BLaER1 (cell line): Measurements from ENCODE around the gene MARCHF3.
"Not testable (repeated sequence)": the region's sequence is repeated elsewhere in the genome, so short reads cannot be mapped to it uniquely, and the experiment has no call there.

Source experiments
- H3K27ac ChIP-seq: shearing (Covaris generic); formaldehyde crosslinking; 2 replicates; pipeline ENCODE4 v1.8.1; 2022
- H3K27me3 ChIP-seq: shearing (Covaris generic); formaldehyde crosslinking; 2 replicates; pipeline ENCODE4 v1.8.1; 2022
- H3K36me3 ChIP-seq: shearing (Covaris generic); formaldehyde crosslinking; 2 replicates; pipeline ENCODE4 v1.8.1; 2022
- H3K4me1 ChIP-seq: shearing (Covaris generic); formaldehyde crosslinking; 2 replicates; pipeline ENCODE4 v1.8.1; 2022
- H3K4me2 ChIP-seq: shearing (Covaris generic); formaldehyde crosslinking; 2 replicates; pipeline ENCODE4 v1.8.1; 2022
- H3K4me3 ChIP-seq: shearing (Covaris generic); formaldehyde crosslinking; 2 replicates; pipeline ENCODE4 v1.8.1; 2022
- H3K9ac ChIP-seq: shearing (Covaris generic); formaldehyde crosslinking; 2 replicates; pipeline ENCODE4 v1.8.1; 2022
- H3K9me3 ChIP-seq: shearing (Covaris generic); formaldehyde crosslinking; 2 replicates; pipeline ENCODE4 v1.8.1; 2022
- H4K20me1 ChIP-seq: shearing (Covaris generic); formaldehyde crosslinking; 2 replicates; pipeline ENCODE4 v1.8.1; 2022
- Cebpa-rat ChIP-seq: shearing (Covaris generic); IDR thresholded peaks from 2 replicates; pipeline ENCODE4 v1.8.1; 2022

The MARCHF3 gene

GRCh38 chr5:127066721-127067120 is 36.4 kb upstream of the MARCHF3 start:
- peaks cover 9% of the 10 kb centered on the region for H3K4me1 ChIP-seq
- no peak overlapping the region for H3K9ac ChIP-seq
- no peak for TF ChIP-seq Cebpa-rat
- H3K4me3 ChIP-seq, result no peak overlapping the region
- no peak overlapping the region for H3K4me2 ChIP-seq
- no peaks in the 10 kb centered on the region for H3K9me3 ChIP-seq
- no peaks in the 10 kb centered on the region for H4K20me1 ChIP-seq
- H3K27me3 ChIP-seq, result no peaks in the 10 kb centered on the region
- H3K27ac ChIP-seq, result no peak overlapping the region
- no peaks in the 10 kb centered on the region for H3K36me3 ChIP-seq

GRCh38 chr5:127064253-127064840 is 34.0 kb upstream of the MARCHF3 start:
- no peak overlapping the region for H3K27ac ChIP-seq

GRCh38 chr5:127063257-127063913 is 33.0 kb upstream of the MARCHF3 start:
- Histone ChIP-seq H4K20me1 (no peaks in the 10 kb centered on the region), H3K4me3 (no peak overlapping the region), H3K4me2 (no peak overlapping the region), H3K9ac (no peak overlapping the region), H3K27me3 (no peaks in the 10 kb centered on the region), H3K36me3 (no peaks in the 10 kb centered on the region), H3K4me1 (peaks cover 8% of the 10 kb centered on the region), H3K27ac (no peak overlapping the region), H3K9me3 (no peaks in the 10 kb centered on the region)
- no peak for TF ChIP-seq Cebpa-rat

More at GRCh38 chr5:127064253-127064840, 34.0 kb upstream of the MARCHF3 start:
- Histone ChIP-seq H3K4me2 (no peak overlapping the region), H3K9ac (no peak overlapping the region), H3K36me3 (no peaks in the 10 kb centered on the region), H3K4me1 (peaks cover 9% of the 10 kb centered on the region), H4K20me1 (no peaks in the 10 kb centered on the region), H3K4me3 (no peak overlapping the region), H3K27me3 (no peaks in the 10 kb centered on the region), H3K9me3 (no peaks in the 10 kb centered on the region)
- no peak for TF ChIP-seq Cebpa-rat

GRCh38 chr5:127061956-127062355 is 31.6 kb upstream of the MARCHF3 start:
- no peaks in the 10 kb centered on the region for H3K9me3 ChIP-seq
- no peak for TF ChIP-seq Cebpa-rat
- H3K27ac ChIP-seq, result no peak overlapping the region
- H3K27me3 ChIP-seq, result no peaks in the 10 kb centered on the region
- peaks cover 9% of the 10 kb centered on the region; the same call in 1 of the 2 replicates for H3K4me1 ChIP-seq
- no peaks in the 10 kb centered on the region for H3K36me3 ChIP-seq
- no peaks in the 10 kb centered on the region for H4K20me1 ChIP-seq
- no peak overlapping the region for H3K4me2 ChIP-seq
- H3K4me3 ChIP-seq, result no peak overlapping the region
- H3K9ac ChIP-seq, result no peak overlapping the region

GRCh38 chr5:127061537-127061936 is 31.2 kb upstream of the MARCHF3 start:
- Histone ChIP-seq H3K4me1 (peaks cover 13% of the 10 kb centered on the region; the same call in 1 of the 2 replicates), H3K9me3 (peaks cover 3% of the 10 kb centered on the region), H4K20me1 (no peaks in the 10 kb centered on the region), H3K4me3 (no peak overlapping the region), H3K27me3 (no peaks in the 10 kb centered on the region), H3K27ac (no peak overlapping the region), H3K4me2 (no peak overlapping the region), H3K9ac (no peak overlapping the region), H3K36me3 (peaks cover under 1% of the 10 kb centered on the region)
- TF ChIP-seq Cebpa-rat, result no peak

- Histone ChIP-seq H3K4me2 (no peak overlapping the region), H3K27me3 (no peaks in the 10 kb centered on the region), H3K4me1 (peaks cover 14% of the 10 kb centered on the region; the same call in 1 of the 2 replicates), H3K9ac (no peak overlapping the region), H3K9me3 (peaks cover 12% of the 10 kb centered on the region), H3K4me3 (no peak overlapping the region), H4K20me1 (no peaks in the 10 kb centered on the region), H3K36me3 (peaks cover 8% of the 10 kb centered on the region), H3K27ac (no peak overlapping the region)
- no peak for TF ChIP-seq Cebpa-rat
Measured at GRCh38 chr5:127060470-127060985, 30.2 kb upstream of the MARCHF3 start.

- H3K27ac ChIP-seq, result no peak overlapping the region
- H3K9me3 ChIP-seq, result peaks cover 18% of the 10 kb centered on the region
- no peak overlapping the region for H3K9ac ChIP-seq
- H3K27me3 ChIP-seq, result no peaks in the 10 kb centered on the region
- H3K4me2 ChIP-seq, result peak overlapping the region; percentile 36
- H4K20me1 ChIP-seq, result no peaks in the 10 kb centered on the region
- peaks cover 14% of the 10 kb centered on the region; the same call in 1 of the 2 replicates for H3K4me1 ChIP-seq
- no peak for TF ChIP-seq Cebpa-rat
- H3K36me3 ChIP-seq, result peaks cover 8% of the 10 kb centered on the region
- no peak overlapping the region for H3K4me3 ChIP-seq
Measured at GRCh38 chr5:127056896-127057295, 26.5 kb upstream of the MARCHF3 start.

- no peak for TF ChIP-seq Cebpa-rat
Measured at GRCh38 chr5:127055880-127056653, 25.7 kb upstream of the MARCHF3 start.

GRCh38 chr5:127053551-127053950 is 23.2 kb upstream of the MARCHF3 start:
- H3K4me1 ChIP-seq, result peaks cover 14% of the 10 kb centered on the region; the same call in 1 of the 2 replicates
- not testable (repeated sequence) for H3K9ac ChIP-seq, H4K20me1 ChIP-seq, H3K27me3 ChIP-seq, H3K4me2 ChIP-seq, H3K36me3 ChIP-seq, H3K4me3 ChIP-seq, H3K27ac ChIP-seq
- peaks cover 18% of the 10 kb centered on the region for H3K9me3 ChIP-seq

More at GRCh38 chr5:127055880-127056653, 25.7 kb upstream of the MARCHF3 start:
- Histone ChIP-seq H3K27ac (no peak overlapping the region), H3K9me3 (peaks cover 18% of the 10 kb centered on the region), H3K36me3 (peaks cover 8% of the 10 kb centered on the region), H3K4me1 (peaks cover 14% of the 10 kb centered on the region; the same call in 1 of the 2 replicates), H4K20me1 (no peaks in the 10 kb centered on the region), H3K4me2 (peak overlapping the region; percentile 36; the same call in 1 of the 2 replicates), H3K9ac (no peak overlapping the region), H3K4me3 (no peak overlapping the region), H3K27me3 (no peaks in the 10 kb centered on the region)
